Stimulated activated CD8-positive, alpha-beta memory T cell treated with anti-CD3 and anti-CD28 coated beads, Interleukin-2, amount 100 ng/mL, for 1 hour (primary cell): ENCODE data around the gene FRMPD2.

ENCODE experiments used
- DNase-seq, 2 donors: peaks; one replicate each; pipeline ENCODE4 v3.0.0-alpha.2; 2020; ENCODE audit warnings: low read depth in 2 of 2

FRMPD2 gene

GRCh38 chr10:48274636-48275035 lies at the start of gene FRMPD2:
TSS of gene FRMPD2 (minus strand) at chr10:48274696. CDS start at chr10:48274567, 129 bp downstream.
- no peak for DNase-seq

- no peak for DNase-seq
These were observed 47.5 kb upstream of the FRMPD2 start for GRCh38 chr10:48322017-48322416.

- DNase-seq, result no peak
These were observed 43.0 kb upstream of the FRMPD2 start for GRCh38 chr10:48317321-48317990.

- no peak for DNase-seq
These were observed 41.7 kb upstream of the FRMPD2 start for GRCh38 chr10:48316236-48316635.

GRCh38 chr10:48314107-48314506 lies 39.6 kb upstream of the FRMPD2 start:
- DNase-seq, result no peak

GRCh38 chr10:48309711-48310226 lies 35.3 kb upstream of the FRMPD2 start:
- no peak for DNase-seq

- no peak for DNase-seq
These were observed 33.2 kb upstream of the FRMPD2 start for GRCh38 chr10:48307711-48308018.

GRCh38 chr10:48306870-48307710 lies 32.6 kb upstream of the FRMPD2 start:
- peak; percentile 41 to 52 for DNase-seq

GRCh38 chr10:48306265-48306869 lies 31.9 kb upstream of the FRMPD2 start, which contains the start of gene MAPK8:
TSS of gene MAPK8 (plus strand) at chr10:48306677. CDS start at chr10:48401661, 94,984 bp downstream.
- peak; percentile 85 to 86 for DNase-seq

- no peak for DNase-seq
These were observed 31.4 kb upstream of the FRMPD2 start for GRCh38 chr10:48305905-48306264.

- DNase-seq, result no peak
These were observed 28.3 kb upstream of the FRMPD2 start for GRCh38 chr10:48302515-48303476.

- DNase-seq, result no peak
These were observed 26.1 kb upstream of the FRMPD2 start for GRCh38 chr10:48300556-48300955.

GRCh38 chr10:48299692-48300091 lies 25.2 kb upstream of the FRMPD2 start:
- no peak for DNase-seq

- DNase-seq, result no peak
These were observed 24.6 kb upstream of the FRMPD2 start for GRCh38 chr10:48299066-48299465.

GRCh38 chr10:48296576-48297098 lies 22.1 kb upstream of the FRMPD2 start:
- no peak for DNase-seq

- no peak for DNase-seq
These were observed 19.9 kb upstream of the FRMPD2 start for GRCh38 chr10:48294431-48294830.

GRCh38 chr10:48292616-48293015 lies 18.1 kb upstream of the FRMPD2 start:
- no peak for DNase-seq

GRCh38 chr10:48291190-48291589 lies 16.7 kb upstream of the FRMPD2 start:
- DNase-seq, result no peak

GRCh38 chr10:48290286-48290685 lies 15.8 kb upstream of the FRMPD2 start:
- DNase-seq, result no peak

- DNase-seq, result no peak
These were observed 15.2 kb upstream of the FRMPD2 start for GRCh38 chr10:48289501-48290238.
